NB4 (cell line): ENCODE data around the gene CHRM2.

Source experiments
- CTCF ChIP-seq: IDR thresholded peaks from one replicate; pipeline ENCODE4 v1.5.1; 2012; ENCODE audit warnings: low read depth, low read length
- MYC ChIP-seq: IDR thresholded peaks from 2 replicates; pipeline ENCODE4 v1.6.1; 2011; ENCODE audit warnings: low read depth, low read length
- POLR2A ChIP-seq: IDR thresholded peaks from 2 replicates; pipeline ENCODE4 v1.6.1; 2011; ENCODE audit warnings: mild to moderate bottlenecking; ENCODE audit not compliant: insufficient read length; ENCODE audit errors: extremely low read depth
- TF ChIP-seq, protein P1 (sequence below): IDR thresholded peaks from 2 replicates; pipeline ENCODE4 v1.6.1; 2011; ENCODE audit warnings: low read depth, low read length

GRCh38 chr7:137032436-137032835 is 164.0 kb downstream of the CHRM2 start:
- TF ChIP-seq POLR2A (no peak), CTCF (no peak), MYC (no peak)
- TF ChIP-seq, protein P1, sequence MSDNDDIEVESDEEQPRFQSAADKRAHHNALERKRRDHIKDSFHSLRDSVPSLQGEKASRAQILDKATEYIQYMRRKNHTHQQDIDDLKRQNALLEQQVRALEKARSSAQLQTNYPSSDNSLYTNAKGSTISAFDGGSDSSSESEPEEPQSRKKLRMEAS: no peak
